CD4-positive, alpha-beta T cell treated with Interleukin-10 for 1 hour (primary cell): ENCODE data around the gene DNTTIP2.
"Not testable (repeated sequence)": the region's sequence is repeated elsewhere in the genome, so short reads cannot be mapped to it uniquely, and the experiment has no call there.

ENCODE experiments used
- DNase-seq: peaks from one replicate; pipeline ENCODE4 v3.0.0-alpha.2; 2020

DNTTIP2 gene

GRCh38 chr1:93876244-93876643 lies 2.8 kb downstream of the DNTTIP2 start:
- DNase-seq = no peak

- DNase-seq = peak; percentile 55
These were observed 4.9 kb downstream of the DNTTIP2 start for GRCh38 chr1:93874025-93874651.

- DNase-seq = no peak
These were observed 7.6 kb downstream of the DNTTIP2 start for GRCh38 chr1:93871366-93871765.

GRCh38 chr1:93869653-93870052 lies 9.4 kb downstream of the DNTTIP2 start:
- DNase-seq = no peak

GRCh38 chr1:93868492-93868891 lies 10.5 kb downstream of the DNTTIP2 start:
- not testable (repeated sequence) for DNase-seq

GRCh38 chr1:93865253-93865652 lies 13.8 kb downstream of the DNTTIP2 start:
- DNase-seq = no peak

GRCh38 chr1:93864175-93864574 lies 14.8 kb downstream of the DNTTIP2 start:
- no peak for DNase-seq

- DNase-seq = not testable (repeated sequence)
These were observed 21.4 kb downstream of the DNTTIP2 start for GRCh38 chr1:93857653-93858052.

GRCh38 chr1:93855983-93856382 lies 23.0 kb downstream of the DNTTIP2 start:
- DNase-seq = not testable (repeated sequence)

- DNase-seq = no peak
These were observed 25.1 kb downstream of the DNTTIP2 start for GRCh38 chr1:93853940-93854339.

GRCh38 chr1:93851878-93852277 lies 27.1 kb downstream of the DNTTIP2 start:
- no peak for DNase-seq

GRCh38 chr1:93851327-93851712 lies 27.7 kb downstream of the DNTTIP2 start:
- DNase-seq = no peak

- DNase-seq = peak; percentile 63
These were observed 28.2 kb downstream of the DNTTIP2 start for GRCh38 chr1:93850687-93851326.

GRCh38 chr1:93848350-93848883 lies 30.6 kb downstream of the DNTTIP2 start:
- no peak for DNase-seq

- peak; percentile 79 for DNase-seq
These were observed 31.2 kb downstream of the DNTTIP2 start for GRCh38 chr1:93847811-93848288.

GRCh38 chr1:93846992-93847810 lies 31.8 kb downstream of the DNTTIP2 start:
- peak; percentile 93 for DNase-seq

- DNase-seq = peak; percentile 86
These were observed 32.6 kb downstream of the DNTTIP2 start for GRCh38 chr1:93846206-93846991.

- no peak for DNase-seq
These were observed 33.3 kb downstream of the DNTTIP2 start for GRCh38 chr1:93845538-93846205.

- peak; percentile 79 for DNase-seq
These were observed 34.6 kb downstream of the DNTTIP2 start for GRCh38 chr1:93844262-93845045.

GRCh38 chr1:93842750-93843500 lies 36.1 kb downstream of the DNTTIP2 start:
- no peak for DNase-seq
